ELR (cell line): ENCODE data around the gene CRHR2.
"Not testable (repeated sequence)": the region's sequence is repeated elsewhere in the genome, so short reads cannot be mapped to it uniquely, and the experiment has no call there.

Experiments used
- DNase-seq: peaks from one replicate; pipeline ENCODE4 v3.0.0-alpha.2; 2015; ENCODE audit warnings: low read depth

CRHR2 gene

GRCh38 chr7:30654296-30655090 is 27.8 kb downstream of the CRHR2 start:
- DNase-seq: no peak

DNA sequence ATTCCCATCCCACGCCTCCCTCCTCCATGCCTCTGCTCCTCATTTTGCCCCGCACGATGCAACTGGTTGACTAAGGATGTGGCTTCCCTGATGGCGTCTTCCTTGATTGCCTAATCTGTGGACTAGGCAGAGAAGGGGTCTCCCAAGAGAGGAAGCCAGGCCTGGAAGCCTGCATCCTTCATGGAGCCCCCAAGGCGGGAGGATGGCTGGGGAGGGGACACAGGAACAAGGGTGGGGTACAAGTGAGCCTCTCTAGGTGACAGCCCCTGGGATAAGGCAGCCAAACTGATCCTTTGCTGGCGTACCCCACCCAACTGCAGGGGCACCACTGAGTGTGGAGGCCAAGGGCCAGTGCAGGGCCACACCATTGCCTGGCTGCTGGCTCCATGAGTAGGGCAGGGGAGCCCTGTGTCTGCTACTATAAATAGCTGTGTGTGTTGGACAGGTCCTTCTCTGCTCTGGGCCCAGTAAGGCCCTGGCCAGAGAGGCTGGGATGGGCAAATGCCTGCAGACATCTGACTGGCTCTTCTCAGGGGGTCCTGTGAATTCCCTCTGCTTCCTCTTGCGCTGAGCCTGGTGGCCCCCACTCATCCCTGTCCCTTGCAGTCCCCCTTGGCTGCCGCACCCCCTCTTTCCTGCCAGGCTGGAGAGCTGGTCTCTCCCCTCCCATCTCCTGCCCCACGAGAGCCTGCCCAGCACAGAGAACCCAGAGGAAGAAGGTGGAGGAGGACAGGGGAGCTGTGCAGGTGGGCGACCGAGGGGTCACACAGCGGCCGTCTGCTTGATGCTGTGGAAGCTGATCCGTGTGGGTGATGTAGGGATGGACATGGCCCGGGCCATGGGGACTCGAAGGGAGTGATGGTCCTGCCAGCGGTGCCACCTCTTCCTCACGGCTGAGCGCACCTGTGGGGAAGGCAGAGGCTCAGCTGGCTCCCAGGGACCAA is 29.3 kb downstream of the CRHR2 start:
- DNase-seq: no peak

- no peak for DNase-seq
Observed at GRCh38 chr7:30652132-30652531, 30.1 kb downstream of the CRHR2 start.

GRCh38 chr7:30650421-30650808 is 31.8 kb downstream of the CRHR2 start:
- no peak for DNase-seq

GRCh38 chr7:30649717-30650420 is 32.4 kb downstream of the CRHR2 start:
- DNase-seq: no peak

DNA sequence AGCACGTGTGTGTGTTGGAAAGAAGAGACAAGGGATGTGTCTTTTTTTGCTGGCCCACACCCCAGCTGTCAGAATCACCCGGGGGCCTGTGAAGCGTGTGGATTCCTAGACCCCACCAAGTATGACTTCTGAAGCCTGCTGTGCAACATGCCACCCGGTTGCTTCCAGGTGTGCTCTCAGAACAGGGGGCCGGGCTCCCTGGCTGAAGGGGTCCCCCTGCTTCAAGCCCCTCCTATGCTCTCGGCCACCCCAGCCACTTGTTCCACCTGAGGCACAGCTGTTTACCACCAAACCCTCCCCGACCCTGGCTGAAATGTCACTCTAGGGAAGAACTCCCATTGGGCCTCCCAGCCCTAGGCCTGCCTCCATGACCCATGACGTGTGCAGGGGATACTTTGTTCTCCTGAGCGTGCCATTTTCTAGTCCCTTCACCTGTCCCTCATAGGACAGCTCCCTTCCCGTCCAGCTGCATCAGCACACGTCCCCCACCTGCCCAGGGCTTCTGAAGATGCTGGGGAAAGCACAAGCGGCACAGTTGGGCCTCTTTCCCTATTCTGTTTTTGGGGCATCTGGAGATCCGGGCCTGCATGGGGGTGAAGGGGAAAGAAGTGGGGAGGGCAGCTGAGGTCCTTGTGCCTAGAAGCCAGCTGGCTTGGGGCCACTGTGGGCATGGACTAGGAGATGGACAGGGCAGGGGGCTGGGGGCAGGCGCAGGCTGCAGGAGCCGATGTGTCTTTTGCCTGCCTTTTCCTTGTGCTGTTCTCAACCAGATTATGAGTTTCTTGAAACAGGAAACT is 33.3 kb downstream of the CRHR2 start:
- no peak for DNase-seq

GRCh38 chr7:30647589-30648364 is 34.5 kb downstream of the CRHR2 start:
- no peak for DNase-seq

DNA sequence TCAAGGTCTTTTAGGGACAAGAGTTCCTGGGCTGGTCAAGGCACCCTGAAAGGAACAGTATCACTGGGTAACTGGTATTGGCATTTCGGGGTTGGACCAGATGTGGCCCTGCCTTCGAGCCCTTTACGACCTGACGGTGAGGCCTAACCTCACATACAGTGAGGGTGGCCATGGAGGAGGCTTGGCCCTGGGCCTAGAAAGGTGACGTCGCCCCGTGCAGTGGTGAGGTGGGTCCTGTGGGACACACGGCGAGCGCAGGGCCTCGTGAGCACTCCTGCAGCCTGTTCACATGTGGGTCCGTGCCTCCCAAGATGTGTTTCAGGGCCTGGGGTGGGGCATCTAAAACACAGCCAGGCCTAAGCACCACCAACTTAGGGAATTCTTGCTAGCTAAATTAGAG is 36.1 kb downstream of the CRHR2 start:
- DNase-seq: no peak

- DNase-seq: no peak
Observed at GRCh38 chr7:30645661-30646060, 36.6 kb downstream of the CRHR2 start.

GRCh38 chr7:30644286-30644955 is 37.8 kb downstream of the CRHR2 start:
- no peak for DNase-seq

GRCh38 chr7:30642789-30643188 is 39.5 kb downstream of the CRHR2 start:
- no peak for DNase-seq

DNA sequence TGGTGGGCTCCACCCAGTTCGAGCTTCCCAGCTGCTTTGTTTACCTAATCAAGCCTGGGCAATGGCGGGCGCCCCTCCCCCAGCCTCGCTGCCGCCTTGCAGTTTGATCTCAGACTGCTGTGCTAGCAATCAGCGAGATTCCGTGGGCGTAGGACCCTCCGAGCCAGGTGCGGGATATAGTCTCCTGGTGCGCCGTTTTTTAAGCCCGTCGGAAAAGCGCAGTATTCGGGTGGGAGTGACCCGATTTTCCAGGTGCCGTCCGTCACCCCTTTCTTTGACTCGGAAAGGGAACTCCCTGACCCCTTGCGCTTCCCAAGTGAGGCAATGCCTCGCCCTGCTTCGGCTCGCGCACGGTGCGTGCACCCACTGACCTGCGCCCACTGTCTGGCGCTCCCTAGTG is 39.9 kb downstream of the CRHR2 start:
- not testable (repeated sequence) for DNase-seq

- no peak for DNase-seq
Observed at GRCh38 chr7:30635798-30636197, 46.5 kb downstream of the CRHR2 start.

DNA sequence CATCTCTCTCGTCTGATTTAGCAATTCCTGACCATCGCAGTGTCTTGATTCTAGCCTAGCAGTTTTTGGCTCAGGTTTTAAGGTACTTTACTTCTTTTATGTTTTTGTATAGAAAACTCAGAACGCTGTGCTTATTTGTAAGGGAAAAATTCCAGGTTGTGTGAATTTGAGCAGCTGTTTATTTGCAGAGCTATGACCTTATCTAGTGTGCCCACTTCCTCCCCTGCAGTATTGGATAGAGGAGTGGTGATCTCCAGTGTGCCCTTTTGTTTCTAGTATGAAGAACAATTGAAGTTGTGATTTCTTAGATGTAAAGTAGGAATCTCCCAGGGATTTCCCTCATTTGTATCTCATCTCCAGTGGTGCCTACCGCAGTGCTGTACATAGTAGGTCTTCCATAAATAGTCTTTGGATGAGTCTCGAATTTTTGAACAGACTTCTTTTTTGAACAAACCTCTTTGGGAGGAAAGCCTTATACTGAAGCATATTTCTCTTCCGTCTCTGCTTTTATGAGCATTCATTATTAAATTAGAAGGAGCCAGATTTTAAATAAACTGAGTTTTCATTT is 47.5 kb downstream of the CRHR2 start:
- DNase-seq: no peak

- DNase-seq: no peak
Observed at GRCh38 chr7:30634193-30634626, 48.0 kb downstream of the CRHR2 start.

- DNase-seq: no peak
Observed at GRCh38 chr7:30633223-30633622, 49.0 kb downstream of the CRHR2 start.

DNA sequence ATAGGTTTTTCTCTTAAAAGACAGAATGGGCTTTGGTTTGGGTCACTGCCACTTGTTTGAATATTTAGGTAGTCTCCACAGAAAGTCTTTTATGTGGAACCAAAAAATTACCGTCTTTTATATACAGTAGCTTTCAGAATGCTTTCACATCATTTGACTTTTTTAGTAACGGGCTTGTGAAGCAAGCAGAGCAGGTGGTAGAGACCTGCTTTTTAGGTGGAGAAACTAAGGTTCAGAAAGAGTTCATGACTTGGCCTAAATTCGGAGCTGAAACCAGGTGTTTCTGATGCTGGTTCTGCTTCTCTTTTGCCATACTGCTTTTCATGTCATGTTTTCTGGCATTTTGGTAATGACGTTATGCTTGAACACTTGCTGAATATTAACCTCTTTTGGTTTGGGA is 51.3 kb downstream of the CRHR2 start:
- DNase-seq: no peak

DNA sequence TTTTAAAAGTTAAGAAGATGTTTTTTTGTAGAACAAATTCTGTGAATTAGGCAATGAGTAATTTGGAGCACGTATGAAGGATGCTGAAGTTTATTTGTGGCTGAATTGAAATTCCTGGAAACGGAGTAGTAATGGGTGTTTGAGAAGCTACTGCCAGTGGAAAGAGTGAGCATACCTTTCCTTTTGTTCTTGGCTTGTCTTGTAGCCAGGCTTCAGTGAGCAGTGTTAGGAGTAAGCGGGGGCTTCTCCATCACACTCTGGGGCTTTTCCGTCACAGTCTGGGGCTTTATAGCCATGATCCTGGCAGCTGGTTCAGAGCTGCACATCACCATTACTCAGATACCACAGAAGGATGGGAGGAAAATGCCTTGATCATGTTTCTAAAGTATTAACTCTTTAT is 55.2 kb downstream of the CRHR2 start:
- no peak for DNase-seq

- DNase-seq: no peak
Observed at GRCh38 chr7:30625283-30625682, 57.0 kb downstream of the CRHR2 start.

GRCh38 chr7:30618961-30619360 is 63.3 kb downstream of the CRHR2 start:
- DNase-seq: no peak
